K562 (cell line): ENCODE measurements around the gene ANKRD13A. TPM values are rescaled to one million over a fixed set of nuclear protein-coding genes. Genes with fewer than 3 reads are reported as not detected.

Experiments used
- ATAC-seq: fragments of 200-7000 bp; cut with Tn5 transposase; 3 replicates; pipeline ENCODE4 v1.9.1; 2020; ENCODE audit warnings: moderate library complexity
- Bru-seq: library from RNA; stranded (reverse); fragments of 400-500 nt; gene quantifications from one replicate; lab custom pipeline; 2021; lab: Mats Ljungman, UMichigan
- BruChase-seq, 2 experiments: library from RNA; stranded (reverse); fragments of 400-500 nt; gene quantifications; one replicate each; lab custom pipeline; 2021; lab: Mats Ljungman, UMichigan
- BruUV-seq: library from RNA; stranded (reverse); fragments of 400-500 nt; replicated peaks from 2 replicates; lab custom pipeline; 2021; lab: Mats Ljungman, UMichigan
- CTCF ChIA-PET: fragments of 300-600 bp; formaldehyde crosslinking; extraction: SDS; loops from one replicate; lab custom pipeline; 2021; ENCODE audit warnings: low intra/inter-chr PET ratio; lab: Yijun Ruan, JAX
- POLR2A ChIA-PET: fragments of 300-600, 350-650 bp; sonication (Branson Sonifier 250); formaldehyde crosslinking; extraction: SDS; loops from one replicate; lab custom pipeline; 2021; ENCODE audit warnings: antibody characterized with exemption, inconsistent platforms; lab: Yijun Ruan, JAX
- DNase-seq, 4 experiments: peaks; one replicate each; pipeline versions ENCODE4 v3.0.0 to v3.0.0-alpha.2; 2011 to 2018; ENCODE audit warnings: low spot score in 3 of 4, mixed read lengths in 3 of 4; ENCODE audit errors: extremely low read depth in 1 of 4
- FAIRE-seq: peaks from 2 replicates; lab custom pipeline; 2011; peaks lifted over from hg19 to GRCh38; lab: Jason Lieb, UNC
- H2AFZ ChIP-seq: 2 replicates; pipeline ENCODE4 v1.6.0; 2011; ENCODE audit warnings: low read depth, low read length, control low read depth, inconsistent platforms
- H3K27ac ChIP-seq: fragments of 200-600 bp; 3 replicates; pipeline ENCODE4 v1.8.0; 2011; ENCODE audit warnings: low read depth, mild to moderate bottlenecking, control low read depth, inconsistent platforms, low read length, moderate library complexity, mixed read lengths; ENCODE audit errors: extremely low read depth
- H3K27me3 ChIP-seq, 2 experiments: fragments of 300-600 bp in 1 of 2; 2 replicates in 1 of 2; 3 replicates in 1 of 2; pipeline versions ENCODE4 v1.6.0 to v1.8.0; 2011; ENCODE audit warnings: inconsistent platforms in 2 of 2, low read length in 2 of 2, mild to moderate bottlenecking in 1 of 2, mixed read lengths in 1 of 2, moderate library complexity in 1 of 2; ENCODE audit not compliant: control insufficient read depth in 2 of 2, insufficient read depth in 2 of 2
- H3K36me3 ChIP-seq: fragments of 300-600 bp; 3 replicates; pipeline ENCODE4 v1.8.0; 2011; ENCODE audit warnings: mild to moderate bottlenecking, low read length, inconsistent platforms; ENCODE audit not compliant: control insufficient read depth, insufficient read depth
- H3K4me1 ChIP-seq, 2 experiments: fragments of 200-600 bp in 1 of 2; replicated peaks in 1 of 2; 2 replicates in 1 of 2; 3 replicates in 1 of 2; pipeline versions ENCODE4 v1.5.1 to v1.8.0; 2011; ENCODE audit warnings: inconsistent platforms in 2 of 2, low read length in 2 of 2, mild to moderate bottlenecking in 1 of 2, mixed read lengths in 1 of 2, moderate library complexity in 1 of 2; ENCODE audit not compliant: control insufficient read depth in 2 of 2, insufficient read depth in 2 of 2
- H3K4me2 ChIP-seq: 2 replicates; pipeline ENCODE4 v1.6.1; 2011; ENCODE audit warnings: low read length, control low read depth, inconsistent platforms, mixed read lengths; ENCODE audit not compliant: insufficient read depth
- H3K4me3 ChIP-seq: fragments of 200-600 bp; sonication (generic), shearing (Covaris generic); 2 replicates; pipeline ENCODE4 v1.5.1; 2016; ENCODE audit warnings: control low read depth, inconsistent platforms
- H3K79me2 ChIP-seq: fragments of 200-600 bp; 3 replicates; pipeline ENCODE4 v1.8.0; 2011; ENCODE audit warnings: low read length, inconsistent platforms; ENCODE audit not compliant: control insufficient read depth, insufficient read depth
- H3K9ac ChIP-seq, 2 experiments: 2 replicates each; pipeline versions ENCODE4 v1.6.0 to v1.6.1; 2011; ENCODE audit warnings: low read depth in 2 of 2, low read length in 2 of 2, control low read depth in 1 of 2, inconsistent platforms in 1 of 2, mild to moderate bottlenecking in 1 of 2, mixed read lengths in 1 of 2; ENCODE audit not compliant: insufficient read depth in 1 of 2
- H3K9me1 ChIP-seq: one replicate; pipeline ENCODE4 v1.6.0; 2011; ENCODE audit warnings: inconsistent platforms, mild to moderate bottlenecking, low read length, moderate library complexity; ENCODE audit not compliant: control insufficient read depth, insufficient read depth
- H3K9me3 ChIP-seq: replicated peaks from 2 replicates; pipeline ENCODE4 v1.5.1; 2011; ENCODE audit warnings: low read depth, low read length, inconsistent platforms; ENCODE audit not compliant: control insufficient read depth, insufficient read depth
- H4K20me1 ChIP-seq: replicated peaks from 2 replicates; pipeline ENCODE4 v1.6.1; 2011; ENCODE audit warnings: low read length, inconsistent platforms, mixed read lengths; ENCODE audit not compliant: control insufficient read depth, insufficient read depth
- CBX5 ChIP-seq: IDR thresholded peaks from 2 replicates; pipeline ENCODE4 v1.6.1; 2014; ENCODE audit warnings: low read depth, borderline replicate concordance
- CREM ChIP-seq: IDR thresholded peaks from 2 replicates; pipeline ENCODE4 v1.6.1; 2014; ENCODE audit warnings: antibody characterized with exemption, low read depth
- HNRNPL ChIP-seq: fragments of 200-400 bp; formaldehyde crosslinking; IDR thresholded peaks from 2 replicates; pipeline ENCODE4 v1.6.1; 2017; ENCODE audit warnings: low read depth, mild to moderate bottlenecking, low read length
- ZC3H4 ChIP-seq: sonication (generic); formaldehyde crosslinking; IDR thresholded peaks from 2 replicates; pipeline ENCODE4 v1.9.0; 2021; ENCODE audit warnings: missing genetic modification reagents, borderline replicate concordance
- ZNF431 ChIP-seq: sonication (generic); formaldehyde crosslinking; IDR thresholded peaks from 2 replicates; pipeline ENCODE4 v1.8.0; 2022; ENCODE audit warnings: mild to moderate bottlenecking, missing genetic modification reagents
- ZNF561 ChIP-seq: fragments of 450-650 bp; formaldehyde crosslinking; conservative IDR thresholded peaks from 2 replicates; pipeline ENCODE4 v1.4.0; 2020; ENCODE audit warnings: mild to moderate bottlenecking, moderate library complexity
- WGBS: fragments of 100-300 bp; shearing (Covaris generic); methylation state at CpG from one replicate; pipeline ENCODE4 v1.1.6; 2016; ENCODE audit warnings: low coverage, mixed read lengths; ENCODE audit not compliant: insufficient coverage; ENCODE audit errors: missing lambda C conversion rate; 5-methylcytosine and 5-hydroxymethylcytosine counted together
- in situ Hi-C: fragments of 300-500 bp; cut with MboI; formaldehyde crosslinking; loops from 4 replicates; pipeline ENCODE4 v1.15.0; 2018; ENCODE audit warnings: inconsistent platforms, mixed read lengths
- intact Hi-C: fragments of 100-400 bp; cut with micrococcal nuclease; formaldehyde crosslinking; loops from 2 replicates; pipeline ENCODE4 v1.14.2; 2022
- long read RNA-seq, 3 experiments: library from polyadenylated mRNA in 2 of 3; library from RNA in 1 of 3; unstranded in 2 of 3; stranded (forward) in 1 of 3; transcript quantifications; one replicate each; pipeline ENCODE4 v2.0.0, GENCODE V29; 2019 to 2022
- polyA minus RNA-seq, 3 experiments: library from RNA; depleted of rRNA, polyadenylated mRNA; stranded (reverse); fragments of >200 nt; gene quantifications; 2 replicates each; pipeline ENCODE4 v1.2.3, GENCODE V29; 2011
- polyA plus RNA-seq, 8 experiments: library from polyadenylated mRNA; depleted of rRNA in 4 of 8; stranded (reverse) in 5 of 8; unstranded in 3 of 8; fragments of >200 nt; fragmentation: Nextera tagmentation in 2 of 8; fragmentation: Illumina TruSeq in 1 of 8; extraction: Ambion mirVana in 2 of 8; extraction: Trizol in 1 of 8; gene quantifications; 2 replicates each; pipeline versions ENCODE4 v1.2.1 to v1.2.3, GENCODE V29; 2011 to 2014; ENCODE audit warnings: inconsistent platforms in 1 of 8, missing spikeins in 1 of 8
- total RNA-seq, 7 experiments: library from RNA; depleted of rRNA in 6 of 7; stranded (reverse); fragments of >200 nt in 6 of 7; fragmentation: Illumina TruSeq in 2 of 7; extraction: Trizol in 2 of 7; gene quantifications; 2 replicates each; pipeline versions ENCODE4 v1.2.1 to v1.2.3, GENCODE V29; 2011 to 2021; ENCODE audit warnings: low replicate concordance in 1 of 7
- TF ChIP-seq, protein P1 (sequence below): fragments of 250-450 bp; sonication (Bioruptor Pico); IDR thresholded peaks from 2 replicates; pipeline ENCODE4 v1.5.0; 2020; ENCODE audit warnings: mild to moderate bottlenecking
- TF ChIP-seq, protein P2 (sequence below): fragments of 250-450 bp; sonication (Bioruptor Pico); IDR thresholded peaks from 2 replicates; pipeline ENCODE4 v1.8.0; 2022; ENCODE audit warnings: inconsistent platforms, mild to moderate bottlenecking, moderate library complexity, borderline replicate concordance
- TF ChIP-seq, protein P3 (sequence below): fragments of 450-650 bp; IDR thresholded peaks from 2 replicates; pipeline ENCODE4 v1.6.1; 2018; ENCODE audit not compliant: partially characterized antibody

ANKRD13A gene
- 58.1 and 82.6 TPM in 2 replicates for total RNA-seq (2011; cell fraction: chromatin; rRNA removed; ENCODE audit: low replicate concordance)
- 46.0 and 48.2 TPM in 2 replicates for total RNA-seq (2011; cell fraction: nucleolus; rRNA removed)
- total RNA-seq (2011; cell fraction: nucleoplasm; rRNA removed), result 57.3 and 80.5 TPM in 2 replicates
- 45.0 and 55.0 TPM in 2 replicates for total RNA-seq (2014; rRNA removed)
- total RNA-seq (2014; rRNA removed; fragmentation: Illumina TruSeq; extraction: Trizol), result 40.3 and 46.8 TPM in 2 replicates
- 41.6 and 45.1 TPM in 2 replicates for total RNA-seq (2015; rRNA removed; fragmentation: Illumina TruSeq; extraction: Trizol)
- total RNA-seq (2021), result 37.7 and 41.5 TPM in 2 replicates
- polyA plus RNA-seq (2011; rRNA removed), result 47.5 and 52.0 TPM in 2 replicates
- 51.5 and 72.4 TPM in 2 replicates for polyA plus RNA-seq (2011; cell fraction: cytosol; rRNA removed)
- 85.6 and 88.3 TPM in 2 replicates for polyA plus RNA-seq (2011; cell fraction: nucleus; rRNA removed)
- polyA plus RNA-seq (2012), result 26.4 and 35.3 TPM in 2 replicates
- polyA plus RNA-seq (2014; fragmentation: Illumina TruSeq; extraction: Trizol), result 33.6 and 37.6 TPM in 2 replicates
- 1 to 10 TPM; 5.0 to 9.0 TPM for polyA plus RNA-seq (2014; fragmentation: Nextera tagmentation; extraction: Ambion mirVana)
- 41.7 and 49.1 TPM in 2 replicates for polyA plus RNA-seq (2014; rRNA removed)
- 59.6 and 62.9 TPM in 2 replicates for polyA minus RNA-seq (2011; rRNA and poly(A)+ RNA removed)
- 23.7 and 25.3 TPM in 2 replicates for polyA minus RNA-seq (2011; cell fraction: cytosol; rRNA and poly(A)+ RNA removed)
- 22.1 and 38.8 TPM in 2 replicates for polyA minus RNA-seq (2011; cell fraction: nucleus; rRNA and poly(A)+ RNA removed)
- Bru-seq, nascent RNA, result percentile 73 among the genes with signal in this experiment
- percentile 80 among the genes with signal in this experiment for BruChase-seq, experiment 1, labeled RNA remaining after a 2-hour chase
- percentile 85 among the genes with signal in this experiment for BruChase-seq, experiment 2, labeled RNA remaining after a 6-hour chase
- long read RNA-seq, experiment 1, full-length matches to known transcripts, result 20 of 213 reads
- long read RNA-seq, experiment 1, partial matches to known transcripts, result 182 of 213 reads
- long read RNA-seq, experiment 1, other reads (novel, unspliced or antisense), result 11 of 213 reads
- long read RNA-seq, experiment 2, full-length matches to known transcripts, result 4 of 31 reads
- long read RNA-seq, experiment 2, partial matches to known transcripts, result 3 of 31 reads
- long read RNA-seq, experiment 2, other reads (novel, unspliced or antisense), result 24 of 31 reads
- long read RNA-seq, experiment 3, full-length matches to known transcripts, result 2 of 8 reads
- long read RNA-seq, experiment 3, partial matches to known transcripts, result 2 of 8 reads
- long read RNA-seq, experiment 3, other reads (novel, unspliced or antisense), result 4 of 8 reads

DNA sequence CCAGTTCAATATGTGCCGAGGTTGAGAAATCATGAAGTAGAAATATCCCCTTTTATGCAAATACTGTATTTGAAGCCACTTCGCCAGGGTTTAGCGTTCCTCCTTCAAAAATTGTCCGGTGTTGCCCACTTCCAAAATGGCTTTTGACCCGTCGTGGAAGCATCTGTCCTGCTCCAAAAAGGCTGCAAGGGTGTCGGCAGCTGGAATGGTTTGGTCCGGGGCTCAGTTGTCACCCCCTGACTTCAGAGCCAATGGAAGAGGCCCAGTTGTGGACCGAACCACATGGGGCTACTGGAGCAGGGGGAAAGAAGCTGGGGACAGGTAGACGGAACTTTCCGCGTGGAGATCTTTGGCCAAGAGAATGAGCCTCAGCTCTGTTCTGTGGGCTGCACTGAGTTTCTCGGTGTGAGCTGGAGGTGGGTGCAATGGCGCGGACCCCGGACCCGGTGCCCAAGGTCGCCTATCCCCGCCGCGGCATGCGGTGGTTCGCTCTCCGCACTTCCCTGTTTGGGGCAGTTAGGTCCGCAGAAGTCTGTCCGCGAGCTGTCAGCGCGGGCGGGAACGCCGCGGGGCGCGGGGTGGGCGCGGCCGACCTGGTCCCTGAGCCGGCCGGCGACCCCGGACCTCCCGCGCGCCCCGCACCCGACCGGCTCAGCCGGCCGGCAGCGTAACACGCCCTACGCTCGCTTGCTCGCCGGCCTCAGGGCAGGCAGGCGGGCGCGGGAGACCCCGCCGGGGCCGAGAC, at the start of gene ANKRD13A:
ANKRD13A (plus strand) TSS at position 527 of the 745 bp plus-strand sequence. CDS start 259 bp downstream, outside the sequence.
- 0% methylated on average over 51 of the region's 62 CpGs for WGBS
- no peaks in the 10 kb centered on the region for H4K20me1 ChIP-seq
- BruUV-seq, result no TSS peak
- intact Hi-C loops (no loop called here), in situ Hi-C loops (no loop called here)
- H3K4me3 ChIP-seq, result peak within 1 kb of the TSS; percentile 77
- ChIA-PET POLR2A (interaction anchor here (0.5 to 2.0 kb wide), 6 partner anchors 15 to 117 kb away, joined by 3 to 7 read pairs (median 3); no protein-coding TSS in a partner anchor), CTCF (interaction anchor here (0.7 kb wide), 1 partner anchor 597 kb away, joined by 3 read pairs; no protein-coding TSS in a partner anchor)
- H3K36me3 ChIP-seq, result peaks cover 8% of the 10 kb centered on the region
- FAIRE-seq (peak; percentile 90), ATAC-seq (peak; percentile 80), DNase-seq (peak; percentile 90 to 96 (median 92))
- H3K9me1 ChIP-seq, result no peaks in the 10 kb centered on the region
- H3K79me2 ChIP-seq, result peaks cover 38% of the 10 kb centered on the region
- peak within 1 kb of the TSS; percentile 98 to 99 for H3K9ac ChIP-seq
- H2AFZ ChIP-seq, result peak within 1 kb of the TSS; percentile 100
- H3K27ac ChIP-seq, result peak within 1 kb of the TSS; percentile 99
- H3K4me2 ChIP-seq, result peak within 1 kb of the TSS; percentile 85
- no peaks in the 10 kb centered on the region for H3K9me3 ChIP-seq
- peaks cover 23 to 32% of the 10 kb centered on the region in 2 experiments for H3K4me1 ChIP-seq
- no peaks in the 10 kb centered on the region for H3K27me3 ChIP-seq
- TF ChIP-seq ZNF561 (no peak), CBX5 (no peak), ZC3H4 (CRISPR knock-in tag) (no peak), ZNF431 (CRISPR knock-in tag) (no peak), CREM (peak; percentile 77), HNRNPL (no peak)
- TF ChIP-seq, protein P1, sequence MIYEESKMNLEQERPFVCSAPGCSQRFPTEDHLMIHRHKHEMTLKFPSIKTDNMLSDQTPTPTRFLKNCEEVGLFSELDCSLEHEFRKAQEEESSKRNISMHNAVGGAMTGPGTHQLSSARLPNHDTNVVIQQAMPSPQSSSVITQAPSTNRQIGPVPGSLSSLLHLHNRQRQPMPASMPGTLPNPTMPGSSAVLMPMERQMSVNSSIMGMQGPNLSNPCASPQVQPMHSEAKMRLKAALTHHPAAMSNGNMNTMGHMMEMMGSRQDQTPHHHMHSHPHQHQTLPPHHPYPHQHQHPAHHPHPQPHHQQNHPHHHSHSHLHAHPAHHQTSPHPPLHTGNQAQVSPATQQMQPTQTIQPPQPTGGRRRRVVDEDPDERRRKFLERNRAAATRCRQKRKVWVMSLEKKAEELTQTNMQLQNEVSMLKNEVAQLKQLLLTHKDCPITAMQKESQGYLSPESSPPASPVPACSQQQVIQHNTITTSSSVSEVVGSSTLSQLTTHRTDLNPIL, result no peak
- TF ChIP-seq, protein P2, sequence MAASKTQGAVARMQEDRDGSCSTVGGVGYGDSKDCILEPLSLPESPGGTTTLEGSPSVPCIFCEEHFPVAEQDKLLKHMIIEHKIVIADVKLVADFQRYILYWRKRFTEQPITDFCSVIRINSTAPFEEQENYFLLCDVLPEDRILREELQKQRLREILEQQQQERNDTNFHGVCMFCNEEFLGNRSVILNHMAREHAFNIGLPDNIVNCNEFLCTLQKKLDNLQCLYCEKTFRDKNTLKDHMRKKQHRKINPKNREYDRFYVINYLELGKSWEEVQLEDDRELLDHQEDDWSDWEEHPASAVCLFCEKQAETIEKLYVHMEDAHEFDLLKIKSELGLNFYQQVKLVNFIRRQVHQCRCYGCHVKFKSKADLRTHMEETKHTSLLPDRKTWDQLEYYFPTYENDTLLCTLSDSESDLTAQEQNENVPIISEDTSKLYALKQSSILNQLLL (CRISPR knock-in tag), result no peak
- TF ChIP-seq, protein P3, sequence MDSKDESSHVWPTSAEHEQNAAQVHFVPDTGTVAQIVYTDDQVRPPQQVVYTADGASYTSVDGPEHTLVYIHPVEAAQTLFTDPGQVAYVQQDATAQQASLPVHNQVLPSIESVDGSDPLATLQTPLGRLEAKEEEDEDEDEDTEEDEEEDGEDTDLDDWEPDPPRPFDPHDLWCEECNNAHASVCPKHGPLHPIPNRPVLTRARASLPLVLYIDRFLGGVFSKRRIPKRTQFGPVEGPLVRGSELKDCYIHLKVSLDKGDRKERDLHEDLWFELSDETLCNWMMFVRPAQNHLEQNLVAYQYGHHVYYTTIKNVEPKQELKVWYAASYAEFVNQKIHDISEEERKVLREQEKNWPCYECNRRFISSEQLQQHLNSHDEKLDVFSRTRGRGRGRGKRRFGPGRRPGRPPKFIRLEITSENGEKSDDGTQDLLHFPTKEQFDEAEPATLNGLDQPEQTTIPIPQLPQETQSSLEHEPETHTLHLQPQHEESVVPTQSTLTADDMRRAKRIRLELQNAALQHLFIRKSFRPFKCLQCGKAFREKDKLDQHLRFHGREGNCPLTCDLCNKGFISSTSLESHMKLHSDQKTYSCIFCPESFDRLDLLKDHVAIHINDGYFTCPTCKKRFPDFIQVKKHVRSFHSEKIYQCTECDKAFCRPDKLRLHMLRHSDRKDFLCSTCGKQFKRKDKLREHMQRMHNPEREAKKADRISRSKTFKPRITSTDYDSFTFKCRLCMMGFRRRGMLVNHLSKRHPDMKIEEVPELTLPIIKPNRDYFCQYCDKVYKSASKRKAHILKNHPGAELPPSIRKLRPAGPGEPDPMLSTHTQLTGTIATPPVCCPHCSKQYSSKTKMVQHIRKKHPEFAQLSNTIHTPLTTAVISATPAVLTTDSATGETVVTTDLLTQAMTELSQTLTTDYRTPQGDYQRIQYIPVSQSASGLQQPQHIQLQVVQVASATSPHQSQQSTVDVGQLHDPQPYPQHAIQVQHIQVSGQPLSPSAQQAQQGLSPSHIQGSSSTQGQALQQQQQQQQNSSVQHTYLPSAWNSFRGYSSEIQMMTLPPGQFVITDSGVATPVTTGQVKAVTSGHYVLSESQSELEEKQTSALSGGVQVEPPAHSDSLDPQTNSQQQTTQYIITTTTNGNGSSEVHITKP, result peak; percentile 100
